Measurements from ENCODE around the gene CD101. TPM values are rescaled to one million over a fixed set of nuclear protein-coding genes. Genes with fewer than 3 reads are reported as not detected.

The CD101 gene
- total and polyA plus RNA-seq, 2 experiments from 2014 or later, result 1.2 to 1.3 TPM

DNA sequence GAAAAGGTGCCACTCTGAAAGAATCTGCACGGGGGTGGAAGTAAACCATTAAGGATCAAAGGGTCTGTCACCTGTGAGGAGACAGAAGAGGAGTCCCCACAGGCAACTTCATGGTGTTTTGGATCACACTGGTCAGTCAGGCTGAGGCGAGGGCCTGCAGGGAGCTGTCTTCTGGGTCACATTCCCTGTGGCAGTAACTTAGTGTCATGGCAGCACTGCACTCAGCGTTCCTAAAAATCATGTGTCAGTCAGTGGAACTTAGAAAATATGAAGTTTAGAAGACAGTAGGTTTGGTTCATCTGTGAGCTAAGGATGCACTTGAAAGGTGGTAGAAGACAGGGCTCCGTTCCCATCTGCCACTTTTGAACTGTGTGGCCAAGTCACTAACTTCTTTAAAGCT is 43.5 kb upstream of the CD101 start:
- TF ChIP-seq, protein P1, sequence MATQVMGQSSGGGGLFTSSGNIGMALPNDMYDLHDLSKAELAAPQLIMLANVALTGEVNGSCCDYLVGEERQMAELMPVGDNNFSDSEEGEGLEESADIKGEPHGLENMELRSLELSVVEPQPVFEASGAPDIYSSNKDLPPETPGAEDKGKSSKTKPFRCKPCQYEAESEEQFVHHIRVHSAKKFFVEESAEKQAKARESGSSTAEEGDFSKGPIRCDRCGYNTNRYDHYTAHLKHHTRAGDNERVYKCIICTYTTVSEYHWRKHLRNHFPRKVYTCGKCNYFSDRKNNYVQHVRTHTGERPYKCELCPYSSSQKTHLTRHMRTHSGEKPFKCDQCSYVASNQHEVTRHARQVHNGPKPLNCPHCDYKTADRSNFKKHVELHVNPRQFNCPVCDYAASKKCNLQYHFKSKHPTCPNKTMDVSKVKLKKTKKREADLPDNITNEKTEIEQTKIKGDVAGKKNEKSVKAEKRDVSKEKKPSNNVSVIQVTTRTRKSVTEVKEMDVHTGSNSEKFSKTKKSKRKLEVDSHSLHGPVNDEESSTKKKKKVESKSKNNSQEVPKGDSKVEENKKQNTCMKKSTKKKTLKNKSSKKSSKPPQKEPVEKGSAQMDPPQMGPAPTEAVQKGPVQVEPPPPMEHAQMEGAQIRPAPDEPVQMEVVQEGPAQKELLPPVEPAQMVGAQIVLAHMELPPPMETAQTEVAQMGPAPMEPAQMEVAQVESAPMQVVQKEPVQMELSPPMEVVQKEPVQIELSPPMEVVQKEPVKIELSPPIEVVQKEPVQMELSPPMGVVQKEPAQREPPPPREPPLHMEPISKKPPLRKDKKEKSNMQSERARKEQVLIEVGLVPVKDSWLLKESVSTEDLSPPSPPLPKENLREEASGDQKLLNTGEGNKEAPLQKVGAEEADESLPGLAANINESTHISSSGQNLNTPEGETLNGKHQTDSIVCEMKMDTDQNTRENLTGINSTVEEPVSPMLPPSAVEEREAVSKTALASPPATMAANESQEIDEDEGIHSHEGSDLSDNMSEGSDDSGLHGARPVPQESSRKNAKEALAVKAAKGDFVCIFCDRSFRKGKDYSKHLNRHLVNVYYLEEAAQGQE (IDR thresholded peaks at IDR 0.05; ENCODE audit: unreplicated experiment), result no peak
- TF ChIP-seq JUNB (IDR thresholded peaks at IDR 0.05; ENCODE audit: unreplicated experiment) (no peak), NANOG (IDR thresholded peaks at IDR 0.05; ENCODE audit: borderline replicate concordance) (no peak), CREB1 (CRISPR knock-in tag; IDR thresholded peaks at IDR 0.05; ENCODE audit: low read depth) (no peak), ZNF331 (CRISPR knock-in tag; IDR thresholded peaks at IDR 0.05; ENCODE audit: low read depth) (no peak)
- TF ChIP-seq, protein P2, sequence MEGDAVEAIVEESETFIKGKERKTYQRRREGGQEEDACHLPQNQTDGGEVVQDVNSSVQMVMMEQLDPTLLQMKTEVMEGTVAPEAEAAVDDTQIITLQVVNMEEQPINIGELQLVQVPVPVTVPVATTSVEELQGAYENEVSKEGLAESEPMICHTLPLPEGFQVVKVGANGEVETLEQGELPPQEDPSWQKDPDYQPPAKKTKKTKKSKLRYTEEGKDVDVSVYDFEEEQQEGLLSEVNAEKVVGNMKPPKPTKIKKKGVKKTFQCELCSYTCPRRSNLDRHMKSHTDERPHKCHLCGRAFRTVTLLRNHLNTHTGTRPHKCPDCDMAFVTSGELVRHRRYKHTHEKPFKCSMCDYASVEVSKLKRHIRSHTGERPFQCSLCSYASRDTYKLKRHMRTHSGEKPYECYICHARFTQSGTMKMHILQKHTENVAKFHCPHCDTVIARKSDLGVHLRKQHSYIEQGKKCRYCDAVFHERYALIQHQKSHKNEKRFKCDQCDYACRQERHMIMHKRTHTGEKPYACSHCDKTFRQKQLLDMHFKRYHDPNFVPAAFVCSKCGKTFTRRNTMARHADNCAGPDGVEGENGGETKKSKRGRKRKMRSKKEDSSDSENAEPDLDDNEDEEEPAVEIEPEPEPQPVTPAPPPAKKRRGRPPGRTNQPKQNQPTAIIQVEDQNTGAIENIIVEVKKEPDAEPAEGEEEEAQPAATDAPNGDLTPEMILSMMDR (conservative IDR thresholded peaks at IDR 0.05; ENCODE audit: low read depth in 2 of 2), result no peak
- Histone ChIP-seq H2AFZ (no peak overlapping the region), H3K4me2 (no peak overlapping the region), H3K4me3 (no peak overlapping the region), H3K36me3 (ENCODE audit: insufficient read depth) (no peaks in the 10 kb centered on the region), H3K79me2 (replicated peaks; ENCODE audit: insufficient read depth) (no peaks in the 10 kb centered on the region), H4K20me1 (replicated peaks; ENCODE audit: insufficient read depth) (no peaks in the 10 kb centered on the region), H3K27me3 (ENCODE audit: insufficient read depth) (no peaks in the 10 kb centered on the region), H3K9me2 (ENCODE audit: insufficient read depth) (no peaks in the 10 kb centered on the region), H3F3A (replicated peaks; ENCODE audit: low read depth) (no peaks in the 10 kb centered on the region), H3K27ac (ENCODE audit: low read depth) (no peak overlapping the region), H3K4me1 (ENCODE audit: insufficient read depth) (peaks cover 15% of the 10 kb centered on the region)
- peaks cover 4% of the 10 kb centered on the region for H3K27me3 Mint-ChIP-seq (ENCODE audit: insufficient read depth, low read depth, poor library complexity)
- H3K36me3 Mint-ChIP-seq (ENCODE audit: low read depth), result 0 out of 3 replicates have a peak, but pooled peaks cover 7% of the 10 kb centered on the region
- DNase-seq (ENCODE audit: low spot score) (no peak), ATAC-seq (no peak)
- no peaks in the 10 kb centered on the region; the same call in 2 of the 3 replicates for H3K9me3 Mint-ChIP-seq
- H3K4me3 Mint-ChIP-seq, result no peak overlapping the region
- no peak overlapping the region for H3K27ac Mint-ChIP-seq
- no peaks in the 10 kb centered on the region; the same call in 1 of the 3 replicates for H3K4me1 Mint-ChIP-seq

DNA sequence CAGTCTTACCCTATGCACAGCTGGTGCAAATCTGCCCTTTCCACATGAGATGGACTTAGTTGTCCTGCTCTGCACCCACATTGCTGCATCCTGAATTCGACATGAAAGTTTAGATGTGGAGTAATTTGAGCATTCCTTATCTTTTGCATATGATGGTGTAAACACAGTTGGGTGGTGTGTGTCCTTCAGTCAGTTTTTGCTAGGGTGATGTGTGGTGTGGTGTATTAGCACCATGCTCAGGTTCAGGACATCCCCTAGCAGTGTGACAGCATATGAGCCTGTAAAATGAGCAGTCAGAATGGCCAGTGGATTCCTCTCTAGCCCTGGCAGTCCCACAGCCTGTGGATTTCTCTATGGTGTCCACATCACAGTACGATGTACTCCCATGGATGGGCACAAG is 42.6 kb upstream of the CD101 start:
- Histone ChIP-seq H3K4me3 (no peak overlapping the region), H3K4me1 (ENCODE audit: insufficient read depth) (peaks cover 15% of the 10 kb centered on the region), H2AFZ (no peak overlapping the region), H3K9me2 (ENCODE audit: insufficient read depth) (no peaks in the 10 kb centered on the region), H3K36me3 (ENCODE audit: insufficient read depth) (no peaks in the 10 kb centered on the region), H3F3A (replicated peaks; ENCODE audit: low read depth) (no peaks in the 10 kb centered on the region), H3K27me3 (ENCODE audit: insufficient read depth) (no peaks in the 10 kb centered on the region), H3K27ac (ENCODE audit: low read depth) (no peak overlapping the region), H3K79me2 (replicated peaks; ENCODE audit: insufficient read depth) (no peaks in the 10 kb centered on the region), H3K4me2 (no peak overlapping the region), H4K20me1 (replicated peaks; ENCODE audit: insufficient read depth) (no peaks in the 10 kb centered on the region)
- 0 out of 3 replicates have a peak, but pooled peaks cover 7% of the 10 kb centered on the region for H3K36me3 Mint-ChIP-seq (ENCODE audit: low read depth)
- H3K9me3 Mint-ChIP-seq, result no peaks in the 10 kb centered on the region; the same call in 2 of the 3 replicates
- no peak overlapping the region for H3K4me3 Mint-ChIP-seq
- H3K27ac Mint-ChIP-seq, result no peak overlapping the region
- no peaks in the 10 kb centered on the region; the same call in 1 of the 3 replicates for H3K4me1 Mint-ChIP-seq
- ATAC-seq (no peak), DNase-seq (ENCODE audit: low spot score) (no peak)
- peaks cover 4% of the 10 kb centered on the region for H3K27me3 Mint-ChIP-seq (ENCODE audit: insufficient read depth, low read depth, poor library complexity)
- TF ChIP-seq, protein P3, sequence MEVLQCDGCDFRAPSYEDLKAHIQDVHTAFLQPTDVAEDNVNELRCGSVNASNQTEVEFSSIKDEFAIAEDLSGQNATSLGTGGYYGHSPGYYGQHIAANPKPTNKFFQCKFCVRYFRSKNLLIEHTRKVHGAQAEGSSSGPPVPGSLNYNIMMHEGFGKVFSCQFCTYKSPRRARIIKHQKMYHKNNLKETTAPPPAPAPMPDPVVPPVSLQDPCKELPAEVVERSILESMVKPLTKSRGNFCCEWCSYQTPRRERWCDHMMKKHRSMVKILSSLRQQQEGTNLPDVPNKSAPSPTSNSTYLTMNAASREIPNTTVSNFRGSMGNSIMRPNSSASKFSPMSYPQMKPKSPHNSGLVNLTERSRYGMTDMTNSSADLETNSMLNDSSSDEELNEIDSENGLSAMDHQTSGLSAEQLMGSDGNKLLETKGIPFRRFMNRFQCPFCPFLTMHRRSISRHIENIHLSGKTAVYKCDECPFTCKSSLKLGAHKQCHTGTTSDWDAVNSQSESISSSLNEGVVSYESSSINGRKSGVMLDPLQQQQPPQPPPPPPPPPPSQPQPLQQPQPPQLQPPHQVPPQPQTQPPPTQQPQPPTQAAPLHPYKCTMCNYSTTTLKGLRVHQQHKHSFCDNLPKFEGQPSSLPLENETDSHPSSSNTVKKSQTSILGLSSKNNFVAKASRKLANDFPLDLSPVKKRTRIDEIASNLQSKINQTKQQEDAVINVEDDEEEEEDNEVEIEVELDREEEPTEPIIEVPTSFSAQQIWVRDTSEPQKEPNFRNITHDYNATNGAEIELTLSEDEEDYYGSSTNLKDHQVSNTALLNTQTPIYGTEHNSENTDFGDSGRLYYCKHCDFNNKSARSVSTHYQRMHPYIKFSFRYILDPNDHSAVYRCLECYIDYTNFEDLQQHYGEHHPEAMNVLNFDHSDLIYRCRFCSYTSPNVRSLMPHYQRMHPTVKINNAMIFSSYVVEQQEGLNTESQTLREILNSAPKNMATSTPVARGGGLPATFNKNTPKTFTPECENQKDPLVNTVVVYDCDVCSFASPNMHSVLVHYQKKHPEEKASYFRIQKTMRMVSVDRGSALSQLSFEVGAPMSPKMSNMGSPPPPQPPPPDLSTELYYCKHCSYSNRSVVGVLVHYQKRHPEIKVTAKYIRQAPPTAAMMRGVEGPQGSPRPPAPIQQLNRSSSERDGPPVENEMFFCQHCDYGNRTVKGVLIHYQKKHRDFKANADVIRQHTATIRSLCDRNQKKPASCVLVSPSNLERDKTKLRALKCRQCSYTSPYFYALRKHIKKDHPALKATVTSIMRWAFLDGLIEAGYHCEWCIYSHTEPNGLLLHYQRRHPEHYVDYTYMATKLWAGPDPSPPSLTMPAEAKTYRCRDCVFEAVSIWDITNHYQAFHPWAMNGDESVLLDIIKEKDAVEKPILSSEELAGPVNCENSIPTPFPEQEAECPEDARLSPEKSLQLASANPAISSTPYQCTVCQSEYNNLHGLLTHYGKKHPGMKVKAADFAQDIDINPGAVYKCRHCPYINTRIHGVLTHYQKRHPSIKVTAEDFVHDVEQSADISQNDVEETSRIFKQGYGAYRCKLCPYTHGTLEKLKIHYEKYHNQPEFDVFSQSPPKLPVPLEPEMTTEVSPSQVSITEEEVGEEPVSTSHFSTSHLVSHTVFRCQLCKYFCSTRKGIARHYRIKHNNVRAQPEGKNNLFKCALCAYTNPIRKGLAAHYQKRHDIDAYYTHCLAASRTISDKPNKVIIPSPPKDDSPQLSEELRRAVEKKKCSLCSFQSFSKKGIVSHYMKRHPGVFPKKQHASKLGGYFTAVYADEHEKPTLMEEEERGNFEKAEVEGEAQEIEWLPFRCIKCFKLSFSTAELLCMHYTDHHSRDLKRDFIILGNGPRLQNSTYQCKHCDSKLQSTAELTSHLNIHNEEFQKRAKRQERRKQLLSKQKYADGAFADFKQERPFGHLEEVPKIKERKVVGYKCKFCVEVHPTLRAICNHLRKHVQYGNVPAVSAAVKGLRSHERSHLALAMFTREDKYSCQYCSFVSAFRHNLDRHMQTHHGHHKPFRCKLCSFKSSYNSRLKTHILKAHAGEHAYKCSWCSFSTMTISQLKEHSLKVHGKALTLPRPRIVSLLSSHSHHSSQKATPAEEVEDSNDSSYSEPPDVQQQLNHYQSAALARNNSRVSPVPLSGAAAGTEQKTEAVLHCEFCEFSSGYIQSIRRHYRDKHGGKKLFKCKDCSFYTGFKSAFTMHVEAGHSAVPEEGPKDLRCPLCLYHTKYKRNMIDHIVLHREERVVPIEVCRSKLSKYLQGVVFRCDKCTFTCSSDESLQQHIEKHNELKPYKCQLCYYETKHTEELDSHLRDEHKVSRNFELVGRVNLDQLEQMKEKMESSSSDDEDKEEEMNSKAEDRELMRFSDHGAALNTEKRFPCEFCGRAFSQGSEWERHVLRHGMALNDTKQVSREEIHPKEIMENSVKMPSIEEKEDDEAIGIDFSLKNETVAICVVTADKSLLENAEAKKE (CRISPR knock-in tag; IDR thresholded peaks at IDR 0.05), result no peak
- TF ChIP-seq, protein P4, sequence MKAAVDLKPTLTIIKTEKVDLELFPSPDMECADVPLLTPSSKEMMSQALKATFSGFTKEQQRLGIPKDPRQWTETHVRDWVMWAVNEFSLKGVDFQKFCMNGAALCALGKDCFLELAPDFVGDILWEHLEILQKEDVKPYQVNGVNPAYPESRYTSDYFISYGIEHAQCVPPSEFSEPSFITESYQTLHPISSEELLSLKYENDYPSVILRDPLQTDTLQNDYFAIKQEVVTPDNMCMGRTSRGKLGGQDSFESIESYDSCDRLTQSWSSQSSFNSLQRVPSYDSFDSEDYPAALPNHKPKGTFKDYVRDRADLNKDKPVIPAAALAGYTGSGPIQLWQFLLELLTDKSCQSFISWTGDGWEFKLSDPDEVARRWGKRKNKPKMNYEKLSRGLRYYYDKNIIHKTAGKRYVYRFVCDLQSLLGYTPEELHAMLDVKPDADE (IDR thresholded peaks at IDR 0.05), result no peak
- TF ChIP-seq POLR2AphosphoS5 (IDR thresholded peaks at IDR 0.05; ENCODE audit: low read depth) (no peak), CREB1 (CRISPR knock-in tag; IDR thresholded peaks at IDR 0.05; ENCODE audit: low read depth) (no peak)

Data from GM23338 (cell line).